HG03432 (cell line): ENCODE measurements around the gene RABGAP1.

ENCODE experiments used
- ATAC-seq: cut with Tn5 transposase; IDR thresholded peaks from one replicate; pipeline ENCODE4 v1.9.1; 2021; ENCODE audit warnings: mild to moderate bottlenecking, moderate library complexity; ENCODE audit not compliant: unreplicated experiment

RABGAP1 gene

GRCh38 chr9:123108976-123109375, 168.2 kb downstream of the RABGAP1 start:
- no peak for ATAC-seq

DNA sequence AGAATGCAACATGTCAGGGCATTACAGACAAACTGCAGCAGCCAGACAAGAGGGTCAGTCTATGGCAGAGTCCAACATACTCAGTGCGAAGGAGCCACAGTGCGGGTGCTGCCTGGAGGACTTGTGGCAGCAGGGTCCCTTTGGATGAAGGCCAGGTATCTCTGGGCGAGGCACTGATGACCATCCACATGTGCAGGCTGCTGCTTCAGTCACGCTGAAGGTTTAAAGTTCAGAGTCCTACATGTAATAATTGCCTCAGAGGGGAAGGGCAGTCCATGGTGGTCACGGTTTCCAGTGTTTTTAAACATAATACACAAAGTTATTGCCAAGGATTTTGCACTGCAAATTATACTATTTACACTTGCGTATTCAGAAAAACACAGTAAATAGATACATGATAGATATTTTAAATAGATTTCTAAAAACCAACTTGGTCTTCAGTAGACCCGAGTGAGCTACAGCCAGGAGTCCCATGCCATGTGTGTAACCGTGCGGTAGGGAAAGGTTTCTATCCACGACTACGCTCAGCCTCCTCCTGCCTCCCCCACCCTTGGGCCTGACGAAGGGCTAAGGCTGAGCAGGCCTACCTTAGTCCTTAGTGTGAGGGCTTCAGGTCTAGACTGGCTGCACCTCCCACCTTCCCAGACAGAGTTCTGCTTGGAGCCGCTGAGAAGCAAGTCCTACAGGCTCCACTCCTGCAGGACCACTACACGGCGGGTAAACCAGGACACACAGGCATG, 168.9 kb downstream of the RABGAP1 start:
- ATAC-seq = no peak

GRCh38 chr9:123111427-123112014, 170.7 kb downstream of the RABGAP1 start:
- no peak for ATAC-seq

- no peak for ATAC-seq
These were observed 171.5 kb downstream of the RABGAP1 start for GRCh38 chr9:123112015-123112975.

DNA sequence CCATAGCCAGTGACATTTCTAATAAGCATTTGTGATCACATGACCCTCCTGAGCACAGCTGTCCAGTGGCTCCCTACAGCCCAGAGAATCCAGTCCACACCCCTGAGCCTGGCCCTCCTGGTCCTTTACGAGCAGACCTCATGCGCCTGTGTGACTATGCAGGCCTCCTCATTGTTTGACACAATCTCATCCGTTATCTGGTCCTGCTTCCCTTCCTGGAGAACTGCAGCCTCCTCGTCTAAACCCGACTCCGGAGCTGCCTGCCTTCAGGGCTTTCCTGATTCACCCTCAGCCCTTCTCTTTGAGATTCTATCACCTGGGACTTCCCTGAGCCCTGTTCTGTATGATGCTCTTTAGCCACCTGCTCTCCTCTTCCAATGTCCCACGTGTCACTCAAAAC, 172.4 kb downstream of the RABGAP1 start:
- ATAC-seq = no peak

DNA sequence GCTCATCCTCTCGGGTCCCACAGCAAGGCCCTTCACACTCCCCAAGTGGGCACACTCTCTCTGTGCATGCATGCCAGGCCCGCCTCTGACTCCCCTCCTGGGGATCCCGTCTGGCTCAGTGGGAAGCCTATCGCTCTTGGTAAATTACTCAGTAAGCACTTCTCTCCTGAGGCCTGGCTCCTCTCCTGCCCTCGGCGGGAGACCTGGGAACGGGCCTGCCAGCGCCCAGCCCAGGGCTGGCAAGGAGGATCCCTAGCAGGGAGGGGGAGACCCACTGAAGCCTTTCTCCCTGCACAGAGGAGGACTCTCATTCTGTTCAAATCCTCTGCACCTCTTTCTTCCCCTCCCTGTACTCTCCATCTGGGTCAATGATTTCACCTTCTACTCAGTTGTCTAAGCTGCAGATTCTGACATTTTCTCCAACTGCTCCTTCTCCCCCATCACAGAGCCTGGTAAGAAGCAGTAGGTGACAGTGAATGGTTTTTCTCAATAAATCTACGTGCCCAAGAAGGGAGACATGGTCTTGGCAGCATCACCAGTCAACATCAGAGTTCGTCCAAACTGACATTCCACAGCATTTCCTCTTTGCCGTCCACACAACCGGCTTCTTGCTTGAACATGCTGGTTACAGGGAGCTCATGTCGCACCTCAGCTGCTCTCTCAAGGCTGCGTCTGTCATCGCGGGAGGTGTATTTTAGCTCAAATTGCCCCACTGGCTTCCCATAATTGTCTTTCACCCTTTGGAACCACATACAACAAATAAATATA, 174.5 kb downstream of the RABGAP1 start:
- no peak for ATAC-seq

- ATAC-seq = no peak
These were observed 175.2 kb downstream of the RABGAP1 start for GRCh38 chr9:123116036-123116435.

GRCh38 chr9:123119566-123119965, 178.7 kb downstream of the RABGAP1 start:
- ATAC-seq = no peak

DNA sequence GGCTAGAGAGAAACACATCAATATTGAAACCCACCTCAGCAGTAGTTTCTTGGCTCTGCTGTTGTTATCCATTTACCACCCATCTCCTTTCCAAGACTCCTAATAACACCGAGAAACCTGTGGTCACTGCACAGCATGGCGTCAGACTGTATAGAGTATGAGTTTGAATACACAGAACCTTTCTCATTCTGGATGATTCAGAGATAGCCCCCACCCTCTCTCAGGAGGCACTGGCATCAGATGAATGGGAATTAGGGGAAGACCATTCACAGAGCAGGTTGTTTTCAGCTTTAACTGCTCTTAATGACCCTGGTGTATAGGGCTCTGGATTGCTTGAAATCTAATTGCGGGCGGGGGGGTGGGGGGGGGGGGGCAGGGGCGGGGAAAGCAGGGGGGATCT, 179.3 kb downstream of the RABGAP1 start:
- ATAC-seq = no peak

DNA sequence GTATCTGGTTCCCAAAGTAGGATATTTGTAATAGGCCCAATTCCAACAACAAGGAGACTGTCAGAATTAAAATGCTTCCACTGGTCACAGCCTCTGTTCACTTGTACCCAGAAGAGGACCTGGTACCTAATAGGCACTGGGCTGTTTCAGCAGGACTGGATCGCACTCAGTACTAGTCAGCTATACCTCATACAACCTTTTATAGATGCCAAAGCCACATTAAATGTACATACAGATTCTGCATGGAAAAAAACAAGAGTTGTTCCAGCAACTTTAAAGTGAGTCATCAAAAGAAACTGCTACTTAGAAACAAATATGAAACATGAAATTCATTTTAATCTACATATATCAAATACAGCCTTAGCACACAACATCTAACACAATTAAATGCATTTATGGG, 180.1 kb downstream of the RABGAP1 start:
- no peak for ATAC-seq

DNA sequence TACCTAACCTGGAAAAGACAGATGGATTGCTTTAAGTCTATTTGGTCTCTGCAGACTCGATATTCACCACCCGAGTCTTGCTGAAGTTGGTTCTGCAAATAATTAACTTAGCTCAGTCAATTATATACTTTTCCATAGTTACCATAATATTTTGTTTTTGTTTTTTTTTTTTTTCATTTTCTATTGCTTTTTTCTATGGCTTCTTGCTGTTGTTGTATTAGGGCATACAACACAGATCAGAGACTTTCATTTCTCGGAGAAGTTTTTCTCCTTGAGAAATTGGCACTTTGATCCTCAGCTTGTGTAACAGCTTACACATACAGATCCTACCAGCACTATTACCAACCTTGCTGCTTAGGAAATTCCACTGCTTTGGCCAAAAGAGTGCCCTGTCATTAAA, 180.6 kb downstream of the RABGAP1 start:
- no peak for ATAC-seq

- no peak for ATAC-seq
These were observed 186.8 kb downstream of the RABGAP1 start for GRCh38 chr9:123127512-123128075.

- no peak for ATAC-seq
These were observed 187.8 kb downstream of the RABGAP1 start for GRCh38 chr9:123128591-123128990.

- ATAC-seq = no peak
These were observed 188.6 kb downstream of the RABGAP1 start for GRCh38 chr9:123129423-123129822.

GRCh38 chr9:123131258-123131657, 190.4 kb downstream of the RABGAP1 start:
- no peak for ATAC-seq

GRCh38 chr9:123131993-123132392, 191.2 kb downstream of the RABGAP1 start:
- ATAC-seq = no peak

- no peak for ATAC-seq
These were observed 191.9 kb downstream of the RABGAP1 start for GRCh38 chr9:123132696-123133095.

GRCh38 chr9:123135430-123135829, 194.6 kb downstream of the RABGAP1 start:
- ATAC-seq = no peak

DNA sequence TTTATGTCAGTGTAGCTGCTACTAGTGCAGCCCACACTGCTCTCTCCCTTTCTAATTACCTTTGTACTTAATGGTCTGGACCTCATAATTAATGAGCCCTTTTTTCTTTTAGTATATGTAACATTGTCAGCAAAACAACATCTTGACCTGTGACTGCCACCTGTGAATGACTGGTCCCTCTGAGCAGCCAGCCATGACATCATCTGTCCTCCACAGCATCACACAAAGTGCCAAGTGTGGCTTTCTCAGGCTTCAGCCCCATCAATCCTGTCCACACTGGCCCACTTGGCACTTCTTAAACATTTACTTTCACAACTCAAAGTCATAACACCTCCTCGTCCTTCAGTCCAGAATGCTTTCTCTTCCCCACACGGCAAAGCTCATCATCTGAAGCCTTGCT, 197.3 kb downstream of the RABGAP1 start:
- ATAC-seq = no peak

GRCh38 chr9:123149067-123149466, 208.2 kb downstream of the RABGAP1 start:
- no peak for ATAC-seq
